Putamen (tissue), 1 donor: ENCODE results near the gene OSTC.
"Not testable (repeated sequence)": the region's sequence is repeated elsewhere in the genome, so short reads cannot be mapped to it uniquely, and the experiment has no call there.

ENCODE experiments used
- DNase-seq: peaks from one replicate; pipeline ENCODE4 v3.0.0-alpha.2; 2016; ENCODE audit warnings: low spot score

OSTC gene

DNA sequence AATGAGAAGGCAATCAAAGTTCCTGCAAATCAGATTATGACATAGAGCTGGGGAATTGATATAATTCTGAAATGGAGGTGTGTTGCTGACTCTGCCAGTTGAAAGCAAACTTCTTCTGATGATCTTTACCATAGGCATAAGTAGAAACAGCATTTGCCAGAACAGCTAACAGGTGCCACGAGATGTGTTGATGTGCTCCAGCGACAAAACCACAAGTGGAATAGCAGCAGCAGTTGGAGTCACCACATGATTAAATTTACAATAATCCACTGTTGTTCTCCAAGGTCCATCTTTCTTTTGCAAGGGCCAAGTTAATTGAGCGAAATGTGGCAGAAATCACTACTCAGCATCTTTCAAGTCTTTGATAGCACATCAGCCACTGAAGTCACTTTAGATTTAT is 3.7 kb upstream of the OSTC start:
- no peak for DNase-seq

DNA sequence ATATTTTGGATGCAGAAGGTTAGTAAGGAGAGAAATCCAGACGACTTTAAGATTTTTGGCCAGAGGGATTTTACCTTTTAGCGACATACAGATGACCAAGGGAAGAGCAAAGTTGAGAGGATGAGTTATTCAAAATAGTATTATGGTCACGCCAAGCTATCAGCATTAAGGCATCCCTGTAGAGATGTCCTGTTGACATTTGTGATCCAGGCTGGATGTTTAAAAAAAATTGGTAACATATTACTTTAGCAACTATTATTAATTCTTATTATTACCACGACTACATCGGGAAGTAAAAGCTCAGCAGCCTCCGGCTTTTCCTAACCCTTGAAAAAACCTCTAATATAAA is 562 bp upstream of the OSTC start:
- DNase-seq, result peak; percentile 2

DNA sequence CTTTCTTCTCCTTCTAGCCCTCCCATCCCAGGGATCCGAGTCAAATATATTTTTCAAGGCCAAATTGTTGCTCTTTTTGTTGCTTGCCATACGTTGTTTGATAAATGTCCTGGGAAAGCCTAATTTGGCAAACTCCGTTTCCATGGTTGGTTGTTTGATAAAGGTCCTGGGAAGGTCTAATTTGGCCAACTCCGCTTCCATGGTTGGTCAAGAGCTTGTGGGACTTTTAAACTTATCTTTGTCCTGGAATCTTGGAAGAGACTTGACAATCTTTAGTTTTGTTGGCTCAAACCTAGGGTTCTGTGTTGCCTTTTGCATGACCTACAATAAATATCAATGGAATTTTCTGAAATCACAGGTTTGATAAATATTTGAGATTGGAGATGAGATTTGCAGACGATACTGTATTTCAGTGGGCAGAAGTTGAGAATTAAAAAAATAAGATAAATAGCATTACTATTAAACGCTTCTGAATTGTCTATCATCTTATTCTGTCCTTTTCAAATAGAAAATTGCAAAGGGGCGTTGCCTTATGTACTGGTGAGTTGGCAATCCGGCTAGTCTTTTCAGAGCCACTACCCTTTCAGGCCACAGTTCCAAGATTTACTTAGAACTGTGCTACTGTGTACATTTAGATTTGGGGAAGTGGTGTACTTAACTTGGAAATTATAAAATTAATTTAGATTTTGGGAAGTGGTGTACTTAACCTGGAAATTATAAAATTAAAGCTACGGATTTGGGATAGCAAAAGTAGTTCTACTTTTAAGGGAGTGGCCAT is 804 bp downstream of the OSTC start:
- DNase-seq, result no peak

DNA sequence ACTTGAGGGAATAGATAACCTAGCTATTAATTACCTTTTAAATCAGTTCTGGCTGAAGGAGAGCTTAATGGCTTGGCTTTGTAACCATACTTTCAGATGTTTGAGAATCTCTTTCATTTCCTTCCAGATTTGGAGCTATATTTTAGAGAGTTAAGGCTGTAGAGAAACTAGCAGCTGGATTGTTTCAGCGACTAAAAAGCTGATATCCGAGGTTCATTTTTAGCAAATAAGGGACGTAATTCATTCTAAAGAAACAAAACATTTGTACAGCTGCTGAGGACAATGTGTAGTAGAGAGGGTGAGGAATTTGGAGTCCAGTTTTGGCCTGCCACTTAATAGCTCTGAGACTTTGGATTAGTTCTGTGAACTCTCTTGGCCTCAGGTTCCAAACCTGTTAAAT is 12.2 kb downstream of the OSTC start:
- no peak for DNase-seq

DNA sequence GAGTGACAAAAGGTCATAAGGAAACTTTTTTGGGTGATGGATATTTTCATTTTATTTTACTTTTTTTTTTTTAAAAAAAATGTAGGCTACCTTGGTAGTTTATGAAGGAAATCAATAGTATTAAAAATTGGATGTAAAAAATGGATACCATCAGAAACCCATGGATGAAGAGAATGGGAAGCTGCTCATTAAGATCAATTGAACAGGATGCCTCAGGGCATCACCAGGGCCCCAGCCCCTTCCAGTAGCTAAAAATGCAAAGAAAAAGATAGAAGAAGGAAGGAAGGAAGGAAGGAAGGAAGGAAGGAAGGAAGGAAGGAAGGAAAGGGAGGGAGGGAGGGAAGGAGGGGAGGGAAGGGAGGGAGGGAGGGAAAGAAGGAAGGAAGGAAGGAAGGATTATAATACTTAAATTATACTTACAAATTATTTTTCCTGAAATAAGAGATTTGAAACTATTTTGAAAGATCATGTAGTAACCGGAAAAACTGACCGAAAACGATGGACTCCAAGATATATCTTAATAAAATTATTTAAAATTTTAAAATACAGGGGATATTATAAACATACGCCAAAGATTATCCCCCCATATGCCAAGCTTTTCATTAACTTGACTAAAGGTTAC is 24.1 kb downstream of the OSTC start:
- no peak for DNase-seq

DNA sequence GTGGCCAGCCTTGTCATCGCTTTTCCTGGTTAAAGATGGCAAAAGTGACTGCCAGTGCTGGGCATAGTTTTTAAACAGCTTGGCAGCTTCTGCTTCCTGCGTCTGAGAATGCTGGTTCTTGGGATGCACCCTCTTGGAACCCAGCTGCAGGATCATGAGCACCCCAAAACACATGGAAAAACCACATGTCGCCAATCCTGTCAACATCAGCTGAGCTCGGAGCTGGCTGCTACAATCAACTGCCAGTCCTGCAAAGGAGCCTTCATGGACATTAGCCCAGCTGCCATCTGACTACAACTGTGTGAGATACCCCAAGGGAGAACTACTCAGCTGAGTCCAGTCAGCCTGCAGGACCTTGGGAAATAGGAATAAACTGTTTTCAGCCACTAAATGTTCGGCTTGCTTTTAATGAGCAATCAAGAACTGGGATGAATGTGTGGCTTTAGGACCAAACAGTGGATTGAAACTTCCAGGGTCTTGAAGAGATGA is 31.0 kb downstream of the OSTC start:
- DNase-seq, result no peak

DNA sequence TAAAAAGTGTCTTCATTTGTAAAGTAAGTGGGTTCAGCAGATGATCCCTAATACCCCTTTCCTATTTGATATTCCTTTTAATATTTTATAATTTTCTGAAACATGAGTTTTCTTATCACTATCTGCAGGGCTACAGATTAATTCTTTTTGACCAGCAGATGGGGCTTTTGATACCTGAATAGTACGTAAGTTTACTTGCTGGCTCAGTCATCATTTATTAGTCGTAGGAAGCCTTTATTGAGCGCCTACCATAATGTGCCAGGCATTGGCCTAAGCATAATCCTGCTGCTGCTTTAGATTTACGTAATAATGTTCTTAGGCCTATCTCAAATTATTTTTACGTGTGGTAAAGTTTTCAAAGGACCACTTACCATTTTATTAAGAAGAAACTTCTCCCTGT is 33.1 kb downstream of the OSTC start:
- DNase-seq, result no peak

DNA sequence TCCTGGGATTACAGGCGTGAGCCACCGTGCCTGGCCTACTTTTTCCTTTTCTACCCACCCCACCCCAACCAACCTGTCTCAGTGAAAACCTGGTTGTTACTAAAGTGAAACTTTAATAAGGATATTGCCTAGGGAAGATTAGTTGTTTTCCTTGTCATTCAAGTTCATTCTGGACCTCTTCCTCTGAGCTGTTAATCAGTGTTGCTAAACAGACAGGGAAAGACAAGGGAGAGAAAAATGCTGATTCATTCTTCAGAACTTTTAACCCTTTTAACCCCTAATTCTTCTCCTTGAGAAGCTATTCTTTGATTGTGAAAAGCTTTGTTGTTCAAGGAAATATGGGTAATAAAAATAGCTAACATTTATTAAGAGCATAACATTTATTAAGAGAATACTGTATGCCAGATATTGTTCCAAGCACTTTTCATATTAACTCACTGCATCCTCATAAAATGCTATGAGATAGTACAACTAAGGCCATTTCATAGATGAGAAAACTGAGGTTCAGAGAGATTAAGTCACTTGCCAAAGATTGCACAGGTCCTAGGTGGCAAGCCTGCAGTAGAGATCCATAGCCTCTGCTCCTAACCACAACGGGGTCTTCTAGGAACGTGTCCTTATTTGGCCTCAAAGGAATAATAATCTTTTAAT is 34.8 kb downstream of the OSTC start:
- no peak for DNase-seq

DNA sequence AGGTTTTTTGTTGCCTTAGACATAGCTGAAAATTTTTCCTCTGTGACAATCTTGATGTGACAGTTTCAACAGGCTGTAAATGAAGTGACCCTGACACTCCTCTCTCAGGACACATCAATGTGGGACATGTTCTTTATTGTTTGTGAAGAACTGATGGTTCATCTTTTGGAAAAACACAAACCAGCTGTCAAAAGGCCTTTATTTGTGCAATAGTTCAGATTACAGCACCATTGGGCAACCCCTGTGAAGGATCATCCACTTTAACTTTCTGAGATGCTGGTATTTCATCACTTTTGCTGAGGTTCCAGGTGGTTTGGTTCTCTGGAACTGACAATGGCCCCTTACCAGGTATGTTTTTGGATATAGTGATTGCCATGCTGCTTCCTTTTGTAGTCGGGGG is 40.3 kb downstream of the OSTC start:
- DNase-seq, result no peak

DNA sequence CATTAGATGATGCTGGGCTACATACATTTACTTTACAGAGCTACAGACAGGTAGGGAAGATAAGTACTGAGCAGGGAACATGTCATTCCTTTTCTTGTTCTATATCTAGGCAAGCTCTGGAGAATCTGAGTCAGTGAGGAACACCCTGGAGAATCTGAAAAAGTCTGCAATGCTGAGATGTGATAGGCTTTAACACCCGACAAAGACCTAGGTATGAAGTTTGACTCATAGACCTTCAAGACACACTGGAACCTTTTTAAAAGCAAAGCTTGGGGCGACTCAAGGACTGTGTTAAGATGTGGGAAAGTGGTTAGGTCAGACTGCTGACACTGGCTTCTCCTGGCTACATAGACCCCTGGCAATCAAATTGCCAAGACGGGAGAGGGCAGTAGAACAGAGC is 42.8 kb downstream of the OSTC start:
- no peak for DNase-seq

DNA sequence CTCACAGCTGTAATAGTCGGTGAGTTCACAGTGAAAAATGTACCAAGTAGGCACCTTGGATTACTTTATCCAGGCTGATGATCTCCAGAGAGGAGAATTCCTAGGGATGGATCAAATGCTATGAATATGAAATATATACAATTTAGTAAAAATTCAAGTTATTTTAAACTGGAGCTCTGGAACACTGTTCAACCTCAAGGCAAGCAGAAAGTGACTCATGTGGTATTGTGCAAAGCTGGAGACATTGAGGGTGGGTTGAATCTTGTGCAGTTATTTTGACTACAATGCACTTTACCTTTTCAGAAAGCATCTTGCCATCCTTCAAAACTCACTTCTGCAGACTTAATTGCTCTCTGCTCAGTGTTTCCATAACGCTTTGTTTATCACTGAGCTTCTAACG is 43.4 kb downstream of the OSTC start:
- no peak for DNase-seq

DNA sequence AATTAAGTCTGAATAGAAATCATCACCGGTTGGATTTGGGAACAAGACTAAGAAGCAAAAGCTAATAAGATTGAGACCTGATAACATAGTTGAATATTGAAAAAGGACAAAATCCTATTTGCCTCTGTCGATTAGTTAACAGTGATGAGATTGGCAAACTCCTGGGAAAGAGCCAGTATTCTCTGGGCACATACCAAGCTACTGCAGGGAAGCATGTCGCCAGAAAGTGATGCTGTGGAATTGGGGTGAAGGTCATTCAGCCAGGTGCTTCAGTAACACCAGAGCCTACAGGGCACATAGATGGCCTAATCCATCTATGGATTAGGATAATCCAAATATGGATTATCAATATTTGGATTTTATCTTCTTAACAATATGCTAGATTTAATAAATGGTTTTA is 44.0 kb downstream of the OSTC start:
- no peak for DNase-seq

DNA sequence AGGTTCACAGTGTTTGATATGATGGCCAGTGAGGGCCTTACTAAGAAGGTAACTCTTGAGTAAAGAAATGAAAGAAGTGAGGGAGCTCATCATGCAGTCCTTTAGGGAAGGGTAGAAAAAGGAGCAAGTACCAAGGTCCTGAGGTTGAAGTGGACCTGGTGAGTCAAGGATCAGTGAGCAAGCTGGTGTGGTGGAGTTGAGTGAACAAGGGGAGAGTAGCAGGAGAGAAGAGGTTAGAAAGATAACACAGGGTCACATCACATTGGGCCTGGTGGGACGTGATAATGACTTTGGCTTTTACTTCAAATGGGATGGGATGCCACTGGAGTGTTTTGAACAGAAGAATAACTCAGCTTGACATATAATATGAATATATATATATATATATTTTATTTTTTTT is 44.7 kb downstream of the OSTC start:
- DNase-seq, result no peak

DNA sequence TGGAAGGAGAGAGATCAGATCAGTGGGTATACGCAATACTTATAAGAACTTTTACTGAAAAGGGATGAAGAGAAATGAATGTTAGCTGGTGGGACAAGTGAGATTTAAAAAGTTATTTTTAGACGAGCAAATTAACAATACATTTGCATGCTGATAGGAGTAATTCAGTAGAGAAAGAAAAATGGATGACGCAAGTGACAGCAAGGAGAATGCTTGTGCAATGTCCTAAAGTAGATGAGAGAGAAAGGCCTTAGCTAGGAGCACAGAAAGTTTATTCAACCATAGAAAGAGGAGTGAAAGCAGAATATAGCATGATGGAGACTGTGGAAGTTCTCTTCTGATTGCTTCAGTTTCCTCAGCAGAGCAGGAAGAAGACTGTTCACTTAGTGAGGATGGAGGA is 45.8 kb downstream of the OSTC start:
- DNase-seq, result peak; percentile 56

DNA sequence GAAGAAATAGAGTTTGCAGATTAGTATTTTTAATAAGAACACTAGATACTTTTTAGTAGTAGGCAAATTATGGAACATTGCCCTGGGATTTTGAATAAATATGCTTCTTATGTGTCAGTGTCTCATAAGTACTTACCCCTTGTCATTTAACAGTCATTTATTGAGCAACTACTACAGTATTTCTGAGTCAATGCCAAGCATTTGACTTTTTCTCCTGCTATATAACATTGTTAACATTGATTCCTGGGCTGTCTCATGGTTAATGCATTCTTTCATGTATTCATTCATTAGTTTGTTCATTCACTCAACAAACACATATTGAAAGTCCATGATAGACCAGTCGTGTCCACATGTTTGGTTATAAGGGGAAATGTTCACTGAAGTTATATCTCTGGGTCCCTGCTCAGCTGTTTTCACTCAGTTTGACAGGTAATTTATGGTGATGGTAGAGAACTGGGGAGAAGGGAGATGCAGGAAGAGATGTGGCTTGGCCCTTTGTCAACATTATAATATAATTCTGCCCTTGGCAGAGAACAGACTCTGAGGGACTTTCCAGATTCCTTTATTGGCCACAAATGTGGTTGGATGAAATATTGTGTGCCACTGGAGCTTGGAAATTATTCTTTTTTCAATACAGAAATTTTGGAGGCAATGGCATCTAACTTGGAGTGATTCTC is 49.8 kb downstream of the OSTC start:
- no peak for DNase-seq

DNA sequence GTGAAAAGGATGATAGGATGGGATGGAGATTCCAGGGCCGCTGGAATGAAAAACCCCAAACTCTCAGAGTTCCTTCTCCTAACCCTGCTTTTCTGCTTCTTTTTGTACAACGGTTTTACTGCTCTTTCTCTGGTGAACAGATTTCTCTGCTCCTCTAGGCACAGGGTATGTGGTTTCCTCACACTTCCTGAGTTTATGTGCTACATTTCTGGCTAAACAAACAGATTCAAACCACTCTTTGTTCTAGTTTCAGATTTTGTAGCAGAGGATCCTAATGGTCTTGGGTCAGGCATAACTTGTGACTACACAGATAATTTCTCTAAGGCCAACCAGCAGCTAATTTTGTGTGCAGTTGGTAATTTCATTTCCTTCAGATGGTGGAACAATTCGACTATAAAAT is 52.6 kb downstream of the OSTC start:
- DNase-seq, result no peak

DNA sequence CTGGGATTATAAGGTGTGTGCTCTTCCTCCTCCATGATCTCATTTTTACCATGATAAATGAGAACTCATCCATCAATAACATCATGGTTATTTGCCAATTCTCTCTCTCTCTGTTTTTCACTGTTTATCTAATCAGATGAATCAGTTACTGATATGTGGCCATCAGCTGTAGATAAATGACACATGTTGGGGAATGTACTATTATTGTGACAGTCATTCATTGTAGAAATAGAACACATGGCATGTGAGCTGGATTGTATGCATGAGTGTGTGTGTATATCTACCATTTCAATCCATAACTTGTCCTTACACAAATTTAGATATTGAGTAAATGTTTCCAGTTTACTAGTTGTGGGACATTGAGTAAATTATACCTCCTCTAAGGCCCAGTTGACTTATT is 53.0 kb downstream of the OSTC start:
- DNase-seq, result no peak

DNA sequence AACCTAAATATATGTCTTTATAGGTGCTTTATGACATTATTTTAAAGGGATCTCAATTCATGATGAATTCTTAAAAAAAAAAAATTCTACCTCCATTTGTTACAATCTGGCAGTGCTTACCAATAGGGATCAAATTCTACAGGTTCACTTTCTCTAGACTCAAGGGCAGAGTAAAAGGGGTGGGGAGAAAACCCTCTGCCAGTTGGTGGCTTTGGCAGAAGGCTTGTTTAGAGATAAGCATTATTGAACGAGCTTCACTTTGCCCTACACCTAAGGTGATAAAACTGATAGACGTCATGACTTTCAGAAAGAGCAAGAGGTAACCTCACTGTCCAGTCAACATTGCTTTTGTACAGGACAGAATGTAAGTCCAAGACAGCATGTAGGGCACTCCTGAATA is 53.6 kb downstream of the OSTC start:
- DNase-seq, result no peak

DNA sequence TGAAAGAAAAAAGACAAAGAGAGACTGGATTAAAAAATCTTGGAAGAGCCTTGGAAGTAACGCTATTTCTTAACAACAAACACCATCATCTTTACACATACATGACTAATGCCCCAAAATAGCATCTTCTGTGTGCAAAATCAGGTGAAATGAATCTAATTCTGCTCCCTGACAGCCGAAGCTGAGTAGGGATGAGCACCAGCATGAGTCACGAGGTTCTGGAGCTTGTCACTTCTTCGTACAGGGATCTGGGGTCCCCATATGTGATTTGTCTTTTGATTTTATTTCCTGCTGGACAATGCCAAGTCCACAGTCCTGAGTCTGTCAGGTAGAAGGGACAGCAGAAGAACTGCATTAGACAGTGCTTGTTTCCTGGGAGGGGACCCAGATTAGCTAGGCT is 55.9 kb downstream of the OSTC start:
- DNase-seq, result peak; percentile 41

DNA sequence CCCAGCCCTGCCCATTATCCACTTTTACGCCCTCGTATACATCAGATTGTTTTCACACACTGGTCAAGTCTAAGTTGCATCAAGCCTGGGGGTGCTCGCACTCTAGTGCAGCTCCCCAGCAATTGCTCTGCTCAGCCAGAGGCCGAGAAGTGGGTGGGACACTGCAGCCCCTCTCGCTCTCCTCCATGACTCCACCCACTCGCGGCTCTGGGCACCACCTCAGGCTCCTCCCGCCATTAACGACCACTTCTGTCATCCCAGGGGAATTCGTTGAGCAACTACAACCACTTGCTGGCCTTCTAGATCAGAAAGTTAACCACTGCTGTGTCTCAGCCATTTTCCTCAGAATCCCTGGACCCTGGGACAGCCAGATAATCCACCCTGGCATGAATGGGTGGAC is 58.8 kb downstream of the OSTC start:
- no peak for DNase-seq

DNA sequence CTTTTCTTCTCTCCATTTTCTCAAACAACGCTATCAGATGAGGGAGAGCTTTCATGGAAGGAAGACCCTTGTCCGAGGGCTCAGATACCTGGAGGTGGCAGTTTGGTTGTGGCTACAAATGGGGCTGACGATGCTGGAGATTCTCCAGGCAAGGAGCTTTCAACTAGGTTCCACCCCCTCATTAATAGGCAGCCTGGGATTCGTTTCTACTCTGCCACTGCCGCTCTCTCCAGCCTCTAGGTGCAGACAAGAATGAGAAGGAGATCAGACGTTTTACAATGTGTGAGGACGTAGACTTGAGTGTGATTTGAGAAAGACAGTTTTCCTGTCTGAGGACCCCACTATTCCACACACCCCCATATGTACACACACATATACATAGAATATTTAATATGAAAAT is 59.3 kb downstream of the OSTC start:
- no peak for DNase-seq

DNA sequence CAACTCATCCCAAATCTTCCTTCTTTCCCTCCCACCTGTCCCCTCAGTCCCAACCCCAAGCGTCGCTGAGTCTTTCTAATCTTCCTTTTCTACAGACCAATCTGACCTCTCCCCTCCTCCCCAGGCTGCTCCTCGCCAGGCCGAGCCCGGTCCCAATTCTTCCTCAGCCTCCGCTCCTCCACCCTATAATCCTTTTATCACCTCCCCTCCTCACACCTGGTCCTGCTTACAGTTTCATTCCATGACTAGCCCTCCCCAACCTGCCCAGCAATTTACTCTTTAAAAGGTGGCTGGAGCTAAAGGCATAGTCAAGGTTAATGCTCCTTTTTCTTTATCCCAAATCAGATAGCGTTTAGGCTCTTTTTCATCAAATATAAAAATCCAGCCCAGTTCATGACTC is 60.2 kb downstream of the OSTC start:
- not testable (repeated sequence) for DNase-seq

DNA sequence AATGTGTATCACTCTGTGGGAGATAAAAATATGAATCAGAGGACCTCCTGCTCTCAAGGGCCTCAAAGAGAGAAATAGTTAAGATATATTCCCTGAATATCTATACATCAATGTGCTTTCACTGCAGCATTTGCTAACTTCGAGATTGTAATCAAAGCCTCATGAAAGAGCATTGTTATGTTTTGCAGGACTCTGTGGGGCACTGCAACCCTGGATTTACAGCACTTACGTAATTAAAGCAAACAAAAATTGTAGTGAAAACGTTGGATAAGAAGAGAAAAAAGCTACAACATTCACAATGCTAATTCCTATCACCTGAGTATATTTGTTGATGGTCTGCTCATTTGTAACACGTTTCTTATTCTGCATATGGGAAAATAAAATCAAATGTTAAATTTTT is 64.5 kb downstream of the OSTC start:
- no peak for DNase-seq
